ENCODE results near the gene BIN1. TPM values are rescaled to one million over a fixed set of nuclear protein-coding genes. Genes with fewer than 3 reads are reported as not detected.

The BIN1 gene
- polyA plus RNA-seq, 4 donors, result 6.7 to 54.3 (median 28.7) TPM

DNA sequence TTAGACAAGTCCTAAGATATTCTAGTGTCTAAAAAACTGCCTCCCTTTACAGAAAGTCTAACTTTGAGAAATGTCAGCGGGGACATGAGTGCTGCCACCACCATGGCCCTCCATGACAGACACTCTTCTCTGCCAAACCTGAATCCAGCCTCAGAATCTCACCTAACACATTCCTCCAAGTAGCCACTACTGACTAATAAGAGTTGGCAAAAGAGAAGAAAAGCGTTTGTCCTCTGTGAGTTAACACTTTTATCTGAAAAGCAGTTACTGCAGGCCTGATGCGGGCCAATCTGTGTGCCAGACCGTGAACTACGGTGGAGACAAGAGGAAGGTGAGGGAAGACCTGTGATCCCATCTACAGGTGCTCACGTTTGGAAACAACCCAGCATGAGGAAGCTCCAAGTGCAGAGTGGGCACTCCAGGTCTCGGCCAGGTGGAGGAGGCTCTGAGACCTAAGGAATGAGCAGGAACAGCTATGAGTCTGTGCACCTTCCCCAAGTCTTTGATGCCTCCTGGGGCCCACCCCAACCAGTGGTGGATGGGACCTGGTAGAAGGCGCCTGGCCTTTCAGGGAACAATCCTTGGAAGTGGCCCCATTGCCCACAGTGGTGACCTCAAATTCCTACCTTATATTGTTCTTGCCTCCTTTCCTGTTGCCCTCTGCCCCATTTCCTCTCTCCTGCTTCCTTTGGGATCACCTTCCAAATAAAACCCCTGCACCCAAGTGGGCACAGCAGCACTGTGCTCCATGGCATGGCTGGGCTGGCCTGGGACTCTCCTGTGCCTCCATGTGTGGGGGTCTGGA is 91.6 kb downstream of the BIN1 start:
- WGBS, 3 donors, result 80 to 87% (median 85%) methylated on average over 8 of the region's 8 CpGs
- H3K36me3 ChIP-seq (ENCODE audit: control insufficient read depth in 3 of 3, insufficient read depth in 2 of 3, low read depth in 1 of 3, low read length in 3 of 3), result no peaks in the 10 kb centered on the region
- DNase-seq (no peak), FAIRE-seq (no peak)
- H3K4me3 ChIP-seq (ENCODE audit: low read depth in 1 of 3, low read length in 3 of 3), result no peak overlapping the region
- H3K27me3 ChIP-seq (ENCODE audit: control insufficient read depth in 3 of 3, insufficient read depth in 3 of 3, low read length in 3 of 3), result peaks cover 0 to 3% (median 0%) of the 10 kb centered on the region in 3 donors
- H3K9me3 ChIP-seq (ENCODE audit: control insufficient read depth in 2 of 2, insufficient read depth in 1 of 2, low read depth in 1 of 2, low read length in 1 of 2), result no peaks in the 10 kb centered on the region
- no peak overlapping the region for H3K27ac ChIP-seq (ENCODE audit: low read depth in 1 of 3, low read length in 2 of 3)
- peaks cover 0 to 20% (median 3%) of the 10 kb centered on the region in 3 donors for H3K4me1 ChIP-seq (ENCODE audit: control insufficient read depth in 3 of 3, insufficient read depth in 2 of 3, low read depth in 1 of 3, low read length in 2 of 3)

DNA sequence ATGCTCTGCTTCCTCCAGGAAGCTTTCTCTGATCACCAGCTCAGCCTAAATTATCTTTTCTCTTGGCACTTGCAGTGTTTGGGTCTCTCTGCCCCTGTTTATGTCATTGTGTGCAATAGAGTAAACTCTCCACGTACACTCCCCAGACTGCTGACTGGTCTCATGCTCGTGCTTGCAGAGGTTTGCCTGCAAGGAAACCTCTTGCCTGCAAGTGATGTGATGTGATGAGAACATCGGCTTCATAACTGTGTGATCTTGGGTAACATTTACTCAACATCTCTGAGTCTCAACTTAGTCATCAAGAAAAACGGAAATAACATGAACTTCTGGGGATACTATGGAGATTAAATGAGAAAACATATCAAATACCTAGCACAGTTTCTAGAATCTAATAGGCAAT is 92.3 kb downstream of the BIN1 start:
- Histone ChIP-seq H3K27ac (ENCODE audit: low read depth in 1 of 3, low read length in 2 of 3) (no peak overlapping the region), H3K9me3 (ENCODE audit: control insufficient read depth in 2 of 2, insufficient read depth in 1 of 2, low read depth in 1 of 2, low read length in 1 of 2) (no peaks in the 10 kb centered on the region), H3K36me3 (ENCODE audit: control insufficient read depth in 3 of 3, insufficient read depth in 2 of 3, low read depth in 1 of 3, low read length in 3 of 3) (no peaks in the 10 kb centered on the region), H3K4me1 (ENCODE audit: control insufficient read depth in 3 of 3, insufficient read depth in 2 of 3, low read depth in 1 of 3, low read length in 2 of 3) (peaks cover 0 to 20% (median 3%) of the 10 kb centered on the region in 3 donors), H3K4me3 (ENCODE audit: low read depth in 1 of 3, low read length in 3 of 3) (no peak overlapping the region), H3K27me3 (ENCODE audit: control insufficient read depth in 3 of 3, insufficient read depth in 3 of 3, low read length in 3 of 3) (peaks cover 0 to 3% (median 0%) of the 10 kb centered on the region in 3 donors)
- no peak for DNase-seq
- no peak for FAIRE-seq
- 67 to 80% (median 74%) methylated on average over 4 of the region's 4 CpGs for WGBS, 3 donors

DNA sequence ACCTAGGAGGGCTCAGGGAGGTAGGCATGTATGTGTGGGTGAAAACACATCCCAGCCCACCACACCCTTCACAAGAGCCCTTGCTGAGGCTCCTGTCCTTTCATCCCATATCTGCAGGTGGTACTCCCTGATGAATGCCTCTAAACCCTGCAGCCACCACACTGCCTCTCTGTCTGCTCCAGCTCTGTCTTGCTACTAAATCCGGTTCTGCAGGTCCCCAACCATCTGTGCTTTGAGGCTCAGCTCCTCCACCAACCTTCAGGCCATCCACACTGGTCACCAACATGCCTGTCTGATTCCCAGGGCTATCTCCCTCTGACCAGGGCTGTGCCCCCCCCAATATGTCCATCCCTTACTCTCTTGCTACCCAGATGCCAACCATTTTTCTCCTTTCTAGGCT is 92.7 kb downstream of the BIN1 start:
- Histone ChIP-seq H3K27ac (ENCODE audit: low read depth in 1 of 3, low read length in 2 of 3) (no peak overlapping the region), H3K9me3 (ENCODE audit: control insufficient read depth in 2 of 2, insufficient read depth in 1 of 2, low read depth in 1 of 2, low read length in 1 of 2) (no peaks in the 10 kb centered on the region), H3K27me3 (ENCODE audit: control insufficient read depth in 3 of 3, insufficient read depth in 3 of 3, low read length in 3 of 3) (peaks cover 0 to 3% (median 0%) of the 10 kb centered on the region in 3 donors), H3K36me3 (ENCODE audit: control insufficient read depth in 3 of 3, insufficient read depth in 2 of 3, low read depth in 1 of 3, low read length in 3 of 3) (no peaks in the 10 kb centered on the region), H3K4me3 (ENCODE audit: low read depth in 1 of 3, low read length in 3 of 3) (no peak overlapping the region), H3K4me1 (ENCODE audit: control insufficient read depth in 3 of 3, insufficient read depth in 2 of 3, low read depth in 1 of 3, low read length in 2 of 3) (peaks cover 0 to 20% (median 3%) of the 10 kb centered on the region in 3 donors)
- FAIRE-seq (no peak), DNase-seq (no peak)
- 29 to 50% (median 48%) methylated on average over 1 of the region's 1 CpG for WGBS, 3 donors

DNA sequence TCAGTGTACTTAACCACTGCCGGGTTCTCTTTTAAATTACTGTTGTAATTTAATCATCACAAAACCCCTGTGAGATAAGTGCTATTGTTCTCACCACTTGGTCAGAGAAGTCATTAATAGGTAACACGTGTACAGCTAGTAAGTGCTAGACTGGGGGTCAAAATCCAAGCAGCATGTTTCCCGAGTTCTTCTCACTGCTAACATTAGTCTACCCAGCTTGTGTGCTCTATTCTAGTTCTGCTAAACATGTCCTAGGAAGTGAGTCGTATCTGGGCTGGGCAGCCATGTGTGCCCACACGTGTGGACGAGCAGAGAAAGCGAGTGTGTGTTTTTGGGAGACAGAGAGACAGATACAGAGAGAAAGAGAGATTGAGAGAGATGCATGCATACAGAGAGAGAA is 94.1 kb downstream of the BIN1 start:
- DNase-seq, result peak; percentile 64 to 67
- Histone ChIP-seq H3K27ac (ENCODE audit: low read depth in 1 of 3, low read length in 2 of 3) (peak overlapping the region in 1 of 3 donors; percentile 42), H3K36me3 (ENCODE audit: control insufficient read depth in 3 of 3, insufficient read depth in 2 of 3, low read depth in 1 of 3, low read length in 3 of 3) (no peaks in the 10 kb centered on the region), H3K27me3 (ENCODE audit: control insufficient read depth in 3 of 3, insufficient read depth in 3 of 3, low read length in 3 of 3) (peaks cover 0 to 3% (median 0%) of the 10 kb centered on the region in 3 donors), H3K4me1 (ENCODE audit: control insufficient read depth in 3 of 3, insufficient read depth in 2 of 3, low read depth in 1 of 3, low read length in 2 of 3) (peaks cover 0 to 20% (median 3%) of the 10 kb centered on the region in 3 donors), H3K4me3 (ENCODE audit: low read depth in 1 of 3, low read length in 3 of 3) (no peak overlapping the region), H3K9me3 (ENCODE audit: control insufficient read depth in 2 of 2, insufficient read depth in 1 of 2, low read depth in 1 of 2, low read length in 1 of 2) (no peaks in the 10 kb centered on the region)
- no peak for FAIRE-seq
- WGBS, 3 donors, result 16 to 51% (median 24%) methylated on average over 7 of the region's 7 CpGs

DNA sequence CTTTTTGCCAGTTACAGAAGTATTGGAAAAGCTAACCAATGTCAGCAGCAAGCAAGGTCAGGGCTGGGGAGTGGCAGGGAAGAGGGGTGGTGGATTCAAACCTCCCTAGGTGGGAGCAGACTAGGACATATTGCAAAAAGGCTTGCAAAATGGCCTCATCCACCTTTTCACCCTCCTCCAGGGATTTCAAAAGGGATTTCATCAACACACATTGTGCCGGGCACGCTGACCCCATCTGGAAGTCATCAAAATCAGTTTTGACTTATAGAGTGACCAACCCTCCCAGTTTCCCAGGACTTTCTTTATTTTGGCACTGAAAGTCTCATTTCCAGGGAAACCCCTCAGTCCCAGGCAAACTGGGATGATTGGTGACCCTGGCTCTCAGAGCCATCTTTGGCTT is 94.7 kb downstream of the BIN1 start:
- Histone ChIP-seq H3K27ac (ENCODE audit: low read depth in 1 of 3, low read length in 2 of 3) (peak overlapping the region in 1 of 3 donors; percentile 13), H3K9me3 (ENCODE audit: control insufficient read depth in 2 of 2, insufficient read depth in 1 of 2, low read depth in 1 of 2, low read length in 1 of 2) (no peaks in the 10 kb centered on the region), H3K36me3 (ENCODE audit: control insufficient read depth in 3 of 3, insufficient read depth in 2 of 3, low read depth in 1 of 3, low read length in 3 of 3) (no peaks in the 10 kb centered on the region), H3K4me3 (ENCODE audit: low read depth in 1 of 3, low read length in 3 of 3) (no peak overlapping the region), H3K4me1 (ENCODE audit: control insufficient read depth in 3 of 3, insufficient read depth in 2 of 3, low read depth in 1 of 3, low read length in 2 of 3) (peaks cover 0 to 20% (median 3%) of the 10 kb centered on the region in 3 donors), H3K27me3 (ENCODE audit: control insufficient read depth in 3 of 3, insufficient read depth in 3 of 3, low read length in 3 of 3) (peaks cover 0 to 3% (median 0%) of the 10 kb centered on the region in 3 donors)
- no peak for DNase-seq
- no peak for FAIRE-seq
- 54 to 82% (median 71%) methylated on average over 2 of the region's 2 CpGs for WGBS, 3 donors

DNA sequence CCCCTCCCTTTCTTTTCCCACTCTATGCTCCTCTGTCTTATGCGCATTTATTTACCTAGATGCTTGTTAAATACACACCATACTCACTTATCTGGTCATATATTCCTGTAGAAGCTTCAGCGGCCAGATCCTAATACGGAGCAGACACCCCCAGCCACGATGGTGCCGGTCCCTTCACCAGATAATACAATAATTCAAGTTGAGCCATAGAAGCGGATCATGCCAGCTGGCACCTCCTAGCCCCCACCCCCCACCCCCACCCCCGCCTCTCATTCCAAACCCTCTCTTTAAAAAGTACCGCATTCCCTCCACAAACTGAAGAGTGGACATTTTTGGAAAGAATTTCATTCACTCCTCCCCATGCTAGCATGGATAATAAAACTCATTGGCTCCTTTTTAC is 95.2 kb downstream of the BIN1 start:
- H3K9me3 ChIP-seq (ENCODE audit: control insufficient read depth in 2 of 2, insufficient read depth in 1 of 2, low read depth in 1 of 2, low read length in 1 of 2), result no peaks in the 10 kb centered on the region
- peaks cover 0 to 3% (median 0%) of the 10 kb centered on the region in 3 donors for H3K27me3 ChIP-seq (ENCODE audit: control insufficient read depth in 3 of 3, insufficient read depth in 3 of 3, low read length in 3 of 3)
- no peak overlapping the region for H3K27ac ChIP-seq (ENCODE audit: low read depth in 1 of 3, low read length in 2 of 3)
- WGBS, 3 donors, result 73 to 92% (median 91%) methylated on average over 8 of the region's 8 CpGs
- no peaks in the 10 kb centered on the region for H3K36me3 ChIP-seq (ENCODE audit: control insufficient read depth in 3 of 3, insufficient read depth in 2 of 3, low read depth in 1 of 3, low read length in 3 of 3)
- FAIRE-seq (no peak), DNase-seq (no peak)
- peaks cover 0 to 20% (median 3%) of the 10 kb centered on the region in 3 donors for H3K4me1 ChIP-seq (ENCODE audit: control insufficient read depth in 3 of 3, insufficient read depth in 2 of 3, low read depth in 1 of 3, low read length in 2 of 3)
- no peak overlapping the region for H3K4me3 ChIP-seq (ENCODE audit: low read depth in 1 of 3, low read length in 3 of 3)

DNA sequence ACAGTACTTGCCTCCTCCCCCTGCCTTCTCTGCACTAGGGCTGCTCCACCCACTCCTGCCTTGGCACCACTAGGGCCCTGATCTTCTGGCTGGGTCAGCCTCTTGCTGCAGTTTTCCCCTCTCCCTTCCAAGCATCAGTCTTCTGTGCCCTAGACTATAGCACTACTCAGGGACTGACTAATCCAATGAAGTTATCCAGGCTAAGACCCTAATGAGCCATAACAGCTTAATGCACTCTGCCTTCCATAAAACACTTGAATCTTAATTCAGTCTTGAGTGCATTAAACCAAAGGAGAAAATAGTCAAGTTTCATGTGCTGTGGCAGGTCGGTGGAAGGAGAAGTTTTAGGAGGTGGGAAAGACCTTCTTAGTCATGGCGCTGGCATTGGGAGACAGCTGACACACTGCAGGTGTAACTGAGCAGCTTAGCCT is 95.7 kb downstream of the BIN1 start:
- Histone ChIP-seq H3K9me3 (ENCODE audit: control insufficient read depth in 2 of 2, insufficient read depth in 1 of 2, low read depth in 1 of 2, low read length in 1 of 2) (no peaks in the 10 kb centered on the region), H3K27ac (ENCODE audit: low read depth in 1 of 3, low read length in 2 of 3) (no peak overlapping the region), H3K27me3 (ENCODE audit: control insufficient read depth in 3 of 3, insufficient read depth in 3 of 3, low read length in 3 of 3) (peaks cover 0 to 3% (median 0%) of the 10 kb centered on the region in 3 donors), H3K4me1 (ENCODE audit: control insufficient read depth in 3 of 3, insufficient read depth in 2 of 3, low read depth in 1 of 3, low read length in 2 of 3) (peaks cover 0 to 20% (median 3%) of the 10 kb centered on the region in 3 donors), H3K4me3 (ENCODE audit: low read depth in 1 of 3, low read length in 3 of 3) (no peak overlapping the region), H3K36me3 (ENCODE audit: control insufficient read depth in 3 of 3, insufficient read depth in 2 of 3, low read depth in 1 of 3, low read length in 3 of 3) (no peaks in the 10 kb centered on the region)
- 62 to 78% (median 75%) methylated on average over 2 of the region's 2 CpGs for WGBS, 3 donors
- DNase-seq (no peak), FAIRE-seq (no peak)

DNA sequence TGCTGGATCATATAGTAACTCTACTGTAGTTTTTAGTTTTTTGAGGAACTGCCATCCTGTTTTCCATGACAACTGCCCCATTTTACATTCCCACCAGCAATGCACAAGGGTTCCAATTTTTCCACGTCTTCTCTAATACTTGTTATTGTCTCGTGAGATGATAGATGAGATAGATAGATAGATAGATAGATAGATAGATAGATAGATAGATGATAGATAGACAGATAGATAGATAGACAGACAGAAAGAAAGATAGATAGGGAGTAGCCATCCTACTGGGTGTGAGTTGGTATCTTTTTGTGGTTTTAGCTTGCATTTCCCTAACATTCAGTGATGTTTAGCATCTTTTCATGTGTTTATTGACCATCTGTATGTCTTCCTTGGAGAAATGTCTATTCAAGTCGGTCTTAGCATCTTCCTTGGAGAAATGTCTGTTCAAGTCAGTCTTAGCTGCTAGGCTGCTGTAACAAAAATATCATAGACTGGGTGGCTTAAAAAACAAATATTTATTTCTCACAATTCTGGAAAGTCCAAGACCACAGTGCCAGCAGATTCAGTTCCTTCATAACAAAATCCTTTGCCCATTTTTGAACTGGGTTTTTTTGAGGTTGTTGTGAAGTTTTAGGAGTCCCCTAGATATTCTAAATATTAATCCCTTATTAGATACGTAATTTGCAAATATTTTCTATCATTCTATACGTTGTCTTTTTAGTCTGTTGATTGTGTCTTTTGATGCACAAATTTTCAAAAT is 98.5 kb downstream of the BIN1 start:
- Histone ChIP-seq H3K36me3 (ENCODE audit: control insufficient read depth in 3 of 3, insufficient read depth in 2 of 3, low read depth in 1 of 3, low read length in 3 of 3) (no peaks in the 10 kb centered on the region), H3K9me3 (ENCODE audit: control insufficient read depth in 2 of 2, insufficient read depth in 1 of 2, low read depth in 1 of 2, low read length in 1 of 2) (no peaks in the 10 kb centered on the region), H3K27me3 (ENCODE audit: control insufficient read depth in 3 of 3, insufficient read depth in 3 of 3, low read length in 3 of 3) (peaks cover 0 to 3% (median 0%) of the 10 kb centered on the region in 3 donors), H3K4me1 (ENCODE audit: control insufficient read depth in 3 of 3, insufficient read depth in 2 of 3, low read depth in 1 of 3, low read length in 2 of 3) (peaks cover 0 to 31% (median 3%) of the 10 kb centered on the region in 3 donors), H3K27ac (ENCODE audit: low read depth in 1 of 3, low read length in 2 of 3) (no peak overlapping the region), H3K4me3 (ENCODE audit: low read depth in 1 of 3, low read length in 3 of 3) (no peak overlapping the region)
- no peak for FAIRE-seq
- 83 to 88% (median 87%) methylated on average over 5 of the region's 5 CpGs for WGBS, 3 donors
- DNase-seq, result no peak
